Measurements from ENCODE around the gene MT1H.
A peak's percentile ranks its signal among the peaks of the same experiment; 100 is the strongest.

DNA sequence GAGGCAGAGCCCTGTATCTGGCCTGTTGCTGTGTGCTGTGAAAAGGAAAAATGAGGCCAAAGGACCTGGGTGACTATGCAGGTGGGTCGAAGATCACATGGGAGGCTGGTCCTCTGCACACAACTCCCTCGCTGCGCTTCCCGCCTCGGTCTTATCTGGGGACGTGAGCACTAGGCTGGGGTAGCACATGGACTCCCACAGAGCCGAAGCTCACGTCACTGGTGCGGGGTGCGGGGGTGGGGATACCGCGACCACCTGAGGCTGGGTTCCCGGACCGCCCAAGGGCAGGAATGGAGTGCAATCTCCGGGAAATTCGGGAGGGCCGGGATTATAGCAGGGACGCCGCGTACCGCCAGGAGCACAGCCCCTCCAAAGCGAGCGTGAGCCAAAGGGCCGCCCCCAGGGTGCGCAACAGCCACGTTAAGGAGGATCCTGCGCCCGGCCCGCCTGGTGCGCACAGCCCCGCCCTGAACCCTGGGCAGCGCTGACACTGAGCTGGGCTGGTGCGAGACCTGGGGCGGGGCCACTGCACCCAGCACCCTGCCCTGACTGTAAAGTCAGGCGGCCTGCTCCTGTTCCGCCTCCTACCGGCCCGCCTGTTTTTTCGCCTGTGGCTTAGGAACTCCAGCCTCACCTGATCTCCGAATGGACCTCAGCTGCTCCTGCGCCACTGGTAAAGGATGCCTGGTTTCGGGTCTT, 26.4 kb upstream of the MT1H start:
- TF ChIP-seq, protein P1, sequence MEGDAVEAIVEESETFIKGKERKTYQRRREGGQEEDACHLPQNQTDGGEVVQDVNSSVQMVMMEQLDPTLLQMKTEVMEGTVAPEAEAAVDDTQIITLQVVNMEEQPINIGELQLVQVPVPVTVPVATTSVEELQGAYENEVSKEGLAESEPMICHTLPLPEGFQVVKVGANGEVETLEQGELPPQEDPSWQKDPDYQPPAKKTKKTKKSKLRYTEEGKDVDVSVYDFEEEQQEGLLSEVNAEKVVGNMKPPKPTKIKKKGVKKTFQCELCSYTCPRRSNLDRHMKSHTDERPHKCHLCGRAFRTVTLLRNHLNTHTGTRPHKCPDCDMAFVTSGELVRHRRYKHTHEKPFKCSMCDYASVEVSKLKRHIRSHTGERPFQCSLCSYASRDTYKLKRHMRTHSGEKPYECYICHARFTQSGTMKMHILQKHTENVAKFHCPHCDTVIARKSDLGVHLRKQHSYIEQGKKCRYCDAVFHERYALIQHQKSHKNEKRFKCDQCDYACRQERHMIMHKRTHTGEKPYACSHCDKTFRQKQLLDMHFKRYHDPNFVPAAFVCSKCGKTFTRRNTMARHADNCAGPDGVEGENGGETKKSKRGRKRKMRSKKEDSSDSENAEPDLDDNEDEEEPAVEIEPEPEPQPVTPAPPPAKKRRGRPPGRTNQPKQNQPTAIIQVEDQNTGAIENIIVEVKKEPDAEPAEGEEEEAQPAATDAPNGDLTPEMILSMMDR (IDR thresholded peaks at IDR 0.05) = peak; percentile 34 to 90 (median 72)
- peak in 2 of 3 donors; percentile 63 to 68 for TF ChIP-seq POLR2A (IDR thresholded peaks at IDR 0.05)
